ENCODE measurements around the gene TLX2. TPM values are rescaled to one million over a fixed set of nuclear protein-coding genes. Genes with fewer than 3 reads are reported as not detected.

Gene TLX2
- total and polyA plus RNA-seq, 2 of the 13 experiments (the other 11 are each of a cell fraction or from before 2014, with no cell fraction given): 0.05 to 0.20 TPM

- intact Hi-C loops (cut with micrococcal nuclease; ENCODE audit: unreplicated experiment): loop anchor here (1.0 to 2.0 kb wide), 2 partner anchors 13 to 58 kb away; partner anchors contain the start of genes AUP1, HTRA2 and WBP1
- peaks cover 51% of the 10 kb centered on the region for H3K4me1 ChIP-seq (ENCODE audit: insufficient read depth, low read length)
- H3K27ac ChIP-seq (ENCODE audit: extremely low read length, insufficient read depth, low read length): peak overlapping the region; percentile 83
- POLR2A ChIA-PET: interaction anchor here (0.7 to 20.6 kb wide), 16 partner anchors 10 to 293 kb away, joined by 3 to 795 read pairs (median 6); partner anchors contain the start of genes AUP1, CCDC142, DQX1 and HTRA2
- 46% methylated on average over 16 of the region's 16 CpGs for WGBS (ENCODE audit: low lambda C conversion rate)
- no peak overlapping the region for H2AFZ ChIP-seq (ENCODE audit: low read length)
- peaks cover 2% of the 10 kb centered on the region for H3K79me2 ChIP-seq (ENCODE audit: insufficient read depth, low read length)
- DNase-seq (ENCODE audit: low spot score) (no peak), FAIRE-seq (no peak), ATAC-seq (peak; percentile 12)
- no peaks in the 10 kb centered on the region for H4K20me1 ChIP-seq (ENCODE audit: insufficient read depth, low read length)
- in situ Hi-C loops (cut with HindIII; ENCODE audit: extremely low pct_ligation_motif_present, low pct_unique_long_range_greater_than_20kb): no loop called here
- H3K36me3 ChIP-seq (replicated peaks in 1 of 2; ENCODE audit: control insufficient read depth in 1 of 2, insufficient read depth in 2 of 2, low read length in 2 of 2): peaks cover 7 to 16% of the 10 kb centered on the region in 2 experiments
- peak overlapping the region; percentile 86 for H3K9ac ChIP-seq (ENCODE audit: insufficient read depth, low read depth, low read length)
- no peaks in the 10 kb centered on the region for H3K9me3 ChIP-seq (ENCODE audit: low read length)
- CTCF ChIA-PET (ENCODE audit: low intra/inter-chr PET ratio, low total read pairs): no interaction called here
- no TSS peak for BruUV-seq (replicated peaks)
- no peaks in the 10 kb centered on the region; a peak in 1 of 5 replicates for H3K27me3 ChIP-seq (ENCODE audit: control insufficient read depth in 1 of 2, insufficient read depth in 2 of 2, low read length in 2 of 2)
- peak overlapping the region; percentile 67 to 91 (median 83) for H3K4me3 ChIP-seq (replicated peaks in 1 of 3; ENCODE audit: insufficient read depth in 1 of 3, low read depth in 2 of 3, low read length in 3 of 3)
- H3K4me2 ChIP-seq (ENCODE audit: low read depth, low read length): peak overlapping the region; percentile 95
- TF ChIP-seq, protein P1, sequence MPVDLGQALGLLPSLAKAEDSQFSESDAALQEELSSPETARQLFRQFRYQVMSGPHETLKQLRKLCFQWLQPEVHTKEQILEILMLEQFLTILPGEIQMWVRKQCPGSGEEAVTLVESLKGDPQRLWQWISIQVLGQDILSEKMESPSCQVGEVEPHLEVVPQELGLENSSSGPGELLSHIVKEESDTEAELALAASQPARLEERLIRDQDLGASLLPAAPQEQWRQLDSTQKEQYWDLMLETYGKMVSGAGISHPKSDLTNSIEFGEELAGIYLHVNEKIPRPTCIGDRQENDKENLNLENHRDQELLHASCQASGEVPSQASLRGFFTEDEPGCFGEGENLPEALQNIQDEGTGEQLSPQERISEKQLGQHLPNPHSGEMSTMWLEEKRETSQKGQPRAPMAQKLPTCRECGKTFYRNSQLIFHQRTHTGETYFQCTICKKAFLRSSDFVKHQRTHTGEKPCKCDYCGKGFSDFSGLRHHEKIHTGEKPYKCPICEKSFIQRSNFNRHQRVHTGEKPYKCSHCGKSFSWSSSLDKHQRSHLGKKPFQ (CRISPR knock-in tag; IDR thresholded peaks at IDR 0.05; ENCODE audit: insufficient replicate concordance): no peak
- TF ChIP-seq MLXIP (CRISPR knock-in tag; IDR thresholded peaks at IDR 0.05; ENCODE audit: borderline replicate concordance) (no peak), TCF12 (IDR thresholded peaks at IDR 0.05) (no peak), TCF12 (CRISPR knock-in tag; IDR thresholded peaks at IDR 0.05) (no peak), ZNF558 (CRISPR knock-in tag; IDR thresholded peaks at IDR 0.05; ENCODE audit: borderline replicate concordance) (0 out of 2 replicates have a peak, but pooled peaks have one; percentile 16), FOSL1 (CRISPR knock-in tag; IDR thresholded peaks at IDR 0.05; ENCODE audit: borderline replicate concordance) (no peak)
- TF ChIP-seq, protein P2, sequence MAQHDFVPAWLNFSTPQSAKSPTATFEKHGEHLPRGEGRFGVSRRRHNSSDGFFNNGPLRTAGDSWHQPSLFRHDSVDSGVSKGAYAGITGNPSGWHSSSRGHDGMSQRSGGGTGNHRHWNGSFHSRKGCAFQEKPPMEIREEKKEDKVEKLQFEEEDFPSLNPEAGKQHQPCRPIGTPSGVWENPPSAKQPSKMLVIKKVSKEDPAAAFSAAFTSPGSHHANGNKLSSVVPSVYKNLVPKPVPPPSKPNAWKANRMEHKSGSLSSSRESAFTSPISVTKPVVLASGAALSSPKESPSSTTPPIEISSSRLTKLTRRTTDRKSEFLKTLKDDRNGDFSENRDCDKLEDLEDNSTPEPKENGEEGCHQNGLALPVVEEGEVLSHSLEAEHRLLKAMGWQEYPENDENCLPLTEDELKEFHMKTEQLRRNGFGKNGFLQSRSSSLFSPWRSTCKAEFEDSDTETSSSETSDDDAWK (CRISPR knock-in tag; IDR thresholded peaks at IDR 0.05): no peak
Observed at GRCh38 chr2:74471332-74472065, 42.8 kb upstream of the TLX2 start.

Data from HepG2 (cell line).